Activated CD4-positive, CD25-positive, alpha-beta regulatory T cell treated with anti-CD3 and anti-CD28 coated beads, Interleukin-2, amount 50 U/mL, for 16 hours (primary cell): ENCODE data around the gene NR4A1.

Source experiments
- DNase-seq: peaks from one replicate; pipeline ENCODE4 v3.0.0-alpha.2; 2020; ENCODE audit warnings: low read depth, low spot score

The NR4A1 gene

GRCh38 chr12:52050758-52051541 lies at the start of gene NR4A1:
TSS of gene NR4A1 (plus strand) at chr12:52051442. CDS start at chr12:52054329, 2,887 bp downstream.
- peak; percentile 98 for DNase-seq

GRCh38 chr12:52003016-52003550 lies 48.2 kb upstream of the NR4A1 start:
- DNase-seq: no peak

GRCh38 chr12:52003591-52003990 lies 47.7 kb upstream of the NR4A1 start:
- no peak for DNase-seq

GRCh38 chr12:52004042-52004648 lies 47.1 kb upstream of the NR4A1 start:
- no peak for DNase-seq

GRCh38 chr12:52005218-52005902 lies 45.9 kb upstream of the NR4A1 start:
- no peak for DNase-seq

- DNase-seq: no peak
Observed at GRCh38 chr12:52005903-52006703, 45.1 kb upstream of the NR4A1 start.

- DNase-seq: peak; percentile 34
Observed at GRCh38 chr12:52006726-52007157, 44.5 kb upstream of the NR4A1 start, which contains the start of gene TAMALIN. TSS of gene TAMALIN (plus strand) at chr12:52006946. CDS start at chr12:52007020, 74 bp downstream.

- DNase-seq: no peak
Observed at GRCh38 chr12:52007158-52007921, 43.9 kb upstream of the NR4A1 start.

- no peak for DNase-seq
Observed at GRCh38 chr12:52007982-52008510, 43.2 kb upstream of the NR4A1 start.

GRCh38 chr12:52009081-52009751 lies 42.0 kb upstream of the NR4A1 start:
- DNase-seq: no peak

GRCh38 chr12:52010152-52010622 lies 41.1 kb upstream of the NR4A1 start:
- DNase-seq: no peak

- DNase-seq: no peak
Observed at GRCh38 chr12:52010692-52011601, 40.3 kb upstream of the NR4A1 start.

- no peak for DNase-seq
Observed at GRCh38 chr12:52011602-52012214, 39.5 kb upstream of the NR4A1 start.

GRCh38 chr12:52013626-52014310 lies 37.5 kb upstream of the NR4A1 start:
- no peak for DNase-seq

GRCh38 chr12:52014567-52015530 lies 36.4 kb upstream of the NR4A1 start:
- no peak for DNase-seq

- no peak for DNase-seq
Observed at GRCh38 chr12:52015532-52016041, 35.7 kb upstream of the NR4A1 start.
